Measurements from ENCODE around the gene LMOD2. TPM values are rescaled to one million over a fixed set of nuclear protein-coding genes. Genes with fewer than 3 reads are reported as not detected.

Gene LMOD2
- total RNA-seq, 1 experiment from 2014 or later = not detected

DNA sequence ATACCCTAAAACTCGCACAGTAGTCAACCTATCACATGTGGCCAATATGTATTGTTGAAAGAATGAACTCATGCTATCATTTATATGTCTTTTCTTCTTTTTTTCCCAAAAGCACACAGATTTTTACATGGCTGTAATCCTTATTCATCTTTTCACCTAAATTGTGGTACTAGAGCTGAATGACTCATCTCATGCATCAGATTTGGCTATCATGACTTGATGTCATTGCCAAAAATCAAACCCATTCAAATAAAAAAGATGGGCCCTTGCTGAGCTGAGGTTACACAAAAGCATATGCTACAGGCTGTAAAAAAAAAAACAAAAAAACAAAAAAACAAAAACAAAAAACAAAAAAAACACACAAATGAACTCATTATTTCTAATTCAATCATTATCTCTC lies 3.3 kb upstream of the LMOD2 start (continued):
- no peak for TF ChIP-seq POLR2AphosphoS5 (IDR thresholded peaks at IDR 0.05; ENCODE audit: low read depth, low read length)

DNA sequence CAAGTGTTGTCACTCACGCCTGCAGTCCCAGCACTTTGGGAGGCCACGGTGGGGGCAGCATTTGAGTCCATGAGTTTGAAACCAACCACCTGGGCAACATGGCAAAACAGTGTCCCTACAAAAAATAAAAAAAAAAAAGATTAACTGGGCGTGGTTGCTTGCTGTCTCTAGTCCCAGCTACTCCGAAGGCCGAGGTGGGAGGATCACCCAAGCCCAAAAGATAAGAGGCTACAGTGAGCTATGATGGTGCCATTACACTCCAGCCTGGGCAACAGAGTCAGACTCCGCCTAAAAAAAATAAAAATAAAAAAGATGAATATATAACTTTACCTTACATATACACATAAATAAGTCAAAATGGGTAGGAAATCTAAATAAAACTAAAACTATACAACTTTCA lies 2.5 kb upstream of the LMOD2 start:
- no peak overlapping the region for H2AFZ ChIP-seq (ENCODE audit: low read depth, low read length, poor library complexity, severe bottlenecking)
- no peaks in the 10 kb centered on the region for H3K36me3 ChIP-seq (ENCODE audit: control insufficient read depth in 1 of 2, insufficient read depth in 2 of 2, low read length in 2 of 2)
- CTCF ChIA-PET = interaction anchor here (1.2 kb wide), 1 partner anchor 48 kb away, joined by 4 read pairs; no protein-coding TSS in a partner anchor
- no TSS peak for BruUV-seq (replicated peaks)
- RAD21 ChIA-PET (ENCODE audit: low non-redundant PET in 1 of 2, low total read pairs in 2 of 2, uncharacterized antibody in 2 of 2, unreplicated experiment in 2 of 2) = no interaction called here
- no peak overlapping the region for H3K4me2 ChIP-seq (ENCODE audit: low read length)
- H3K9me3 ChIP-seq (ENCODE audit: control insufficient read depth in 1 of 2, insufficient read depth in 1 of 2, low read depth in 1 of 2, low read length in 2 of 2) = no peaks in the 10 kb centered on the region
- H4K20me1 ChIP-seq (ENCODE audit: insufficient read depth) = no peaks in the 10 kb centered on the region
- no peaks in the 10 kb centered on the region for H3K79me2 ChIP-seq (ENCODE audit: insufficient read depth, low read length)
- no peak overlapping the region for H3K9ac ChIP-seq (ENCODE audit: low read length)
- intact Hi-C loops (cut with micrococcal nuclease) = no loop called here
- TF ChIP-seq POLR2AphosphoS5 (IDR thresholded peaks at IDR 0.05; ENCODE audit: low read depth, low read length) (no peak), EGR1 (IDR thresholded peaks at IDR 0.05; ENCODE audit: low read depth) (no peak)
- no peaks in the 10 kb centered on the region for H3K27me3 ChIP-seq (ENCODE audit: insufficient read depth, low read length)
- no peaks in the 10 kb centered on the region; the same call in 1 of the 2 replicates for H3K9me2 ChIP-seq (ENCODE audit: insufficient read depth)
- no peaks in the 10 kb centered on the region for H3K4me1 ChIP-seq (ENCODE audit: control insufficient read depth in 1 of 2, insufficient read depth in 2 of 2, low read length in 2 of 2)
- ATAC-seq (no peak), DNase-seq (ENCODE audit: low read depth, low spot score) (no peak)
- no peak overlapping the region for H3K4me3 ChIP-seq (replicated peaks in 1 of 2; ENCODE audit: low read depth in 1 of 2, low read length in 2 of 2)
- POLR2A ChIA-PET = no interaction called here
- H3K27ac ChIP-seq (ENCODE audit: low read depth, low read length) = no peak overlapping the region

DNA sequence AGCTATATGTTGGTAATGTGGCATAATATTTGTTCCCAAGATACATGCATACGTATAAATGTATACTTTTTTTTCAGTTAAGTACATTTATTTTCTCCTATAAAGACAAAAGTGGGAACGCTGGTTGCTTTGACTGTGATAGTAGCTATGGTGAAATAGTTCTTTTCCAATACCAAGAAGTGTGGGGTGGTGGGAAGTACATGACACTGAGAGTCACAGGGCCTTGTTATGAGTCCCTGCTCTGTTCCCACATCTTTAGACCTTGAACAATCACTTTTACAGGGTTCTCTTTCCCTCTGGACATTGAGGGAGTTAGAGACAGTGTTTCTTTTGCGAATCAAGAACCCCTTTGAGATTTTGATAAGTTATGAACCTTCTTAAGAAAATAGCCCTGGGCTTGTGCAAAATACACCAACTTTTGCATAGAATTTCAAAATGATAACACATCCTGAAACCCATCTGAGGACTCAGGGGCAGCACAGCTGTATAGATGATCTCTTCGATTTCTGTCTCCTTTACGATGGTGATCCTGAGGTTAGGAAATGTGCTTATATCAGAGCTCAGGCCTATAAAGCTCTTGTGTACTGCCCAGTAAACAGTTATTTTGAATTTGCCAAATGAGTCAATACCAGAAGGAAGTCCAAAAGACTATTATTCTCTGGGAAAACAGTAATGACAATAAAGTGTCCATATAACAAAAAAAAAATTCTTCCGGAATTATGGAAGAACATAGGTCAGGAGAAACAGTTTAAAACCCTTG lies 1.1 kb downstream of the LMOD2 start:
- no peaks in the 10 kb centered on the region for H4K20me1 ChIP-seq (ENCODE audit: insufficient read depth)
- no peaks in the 10 kb centered on the region for H3K79me2 ChIP-seq (ENCODE audit: insufficient read depth, low read length)
- no peak for DNase-seq (ENCODE audit: low read depth, low spot score)
- no peak for ATAC-seq
- CTCF ChIA-PET = interaction anchor here (1.6 kb wide), 1 partner anchor 162 kb away, joined by 3 read pairs; no protein-coding TSS in a partner anchor
- H3K4me1 ChIP-seq (ENCODE audit: control insufficient read depth in 1 of 2, insufficient read depth in 2 of 2, low read length in 2 of 2) = no peaks in the 10 kb centered on the region
- RAD21 ChIA-PET (ENCODE audit: low non-redundant PET in 1 of 2, low total read pairs in 2 of 2, uncharacterized antibody in 2 of 2, unreplicated experiment in 2 of 2) = no interaction called here
- no peak overlapping the region for H3K4me2 ChIP-seq (ENCODE audit: low read length)
- no peak overlapping the region for H3K27ac ChIP-seq (ENCODE audit: low read depth, low read length)
- no peaks in the 10 kb centered on the region for H3K9me3 ChIP-seq (ENCODE audit: control insufficient read depth in 1 of 2, insufficient read depth in 1 of 2, low read depth in 1 of 2, low read length in 2 of 2)
- POLR2A ChIA-PET = no interaction called here
- no peak overlapping the region for H3K4me3 ChIP-seq (replicated peaks in 1 of 2; ENCODE audit: low read depth in 1 of 2, low read length in 2 of 2)
- no peak overlapping the region for H3K9ac ChIP-seq (ENCODE audit: low read length)
- H3K27me3 ChIP-seq (ENCODE audit: insufficient read depth, low read length) = no peaks in the 10 kb centered on the region
- no TSS peak for BruUV-seq (replicated peaks)
- H2AFZ ChIP-seq (ENCODE audit: low read depth, low read length, poor library complexity, severe bottlenecking) = no peak overlapping the region
- no peaks in the 10 kb centered on the region; the same call in 1 of the 2 replicates for H3K9me2 ChIP-seq (ENCODE audit: insufficient read depth)
- no peaks in the 10 kb centered on the region for H3K36me3 ChIP-seq (ENCODE audit: control insufficient read depth in 1 of 2, insufficient read depth in 2 of 2, low read length in 2 of 2)
- intact Hi-C loops (cut with micrococcal nuclease) = no loop called here
- TF ChIP-seq YY1 (IDR thresholded peaks at IDR 0.05; ENCODE audit: extremely low read depth, insufficient replicate concordance, low read depth, low read length) (no peak), EZH2 (IDR thresholded peaks at IDR 0.05) (no peak), SIN3A (IDR thresholded peaks at IDR 0.05; ENCODE audit: low read depth) (no peak), ZFX (IDR thresholded peaks at IDR 0.05) (no peak), CEBPB (IDR thresholded peaks at IDR 0.05; ENCODE audit: low read depth) (no peak), RAD21 (IDR thresholded peaks at IDR 0.05; ENCODE audit: low read depth) (no peak), TCF7L2 (IDR thresholded peaks at IDR 0.05; ENCODE audit: borderline replicate concordance, extremely low read depth, insufficient read depth, insufficient read length) (no peak), ZNF274 (IDR thresholded peaks at IDR 0.05; ENCODE audit: low read depth, low read length) (no peak)
- TF ChIP-seq, protein P1, sequence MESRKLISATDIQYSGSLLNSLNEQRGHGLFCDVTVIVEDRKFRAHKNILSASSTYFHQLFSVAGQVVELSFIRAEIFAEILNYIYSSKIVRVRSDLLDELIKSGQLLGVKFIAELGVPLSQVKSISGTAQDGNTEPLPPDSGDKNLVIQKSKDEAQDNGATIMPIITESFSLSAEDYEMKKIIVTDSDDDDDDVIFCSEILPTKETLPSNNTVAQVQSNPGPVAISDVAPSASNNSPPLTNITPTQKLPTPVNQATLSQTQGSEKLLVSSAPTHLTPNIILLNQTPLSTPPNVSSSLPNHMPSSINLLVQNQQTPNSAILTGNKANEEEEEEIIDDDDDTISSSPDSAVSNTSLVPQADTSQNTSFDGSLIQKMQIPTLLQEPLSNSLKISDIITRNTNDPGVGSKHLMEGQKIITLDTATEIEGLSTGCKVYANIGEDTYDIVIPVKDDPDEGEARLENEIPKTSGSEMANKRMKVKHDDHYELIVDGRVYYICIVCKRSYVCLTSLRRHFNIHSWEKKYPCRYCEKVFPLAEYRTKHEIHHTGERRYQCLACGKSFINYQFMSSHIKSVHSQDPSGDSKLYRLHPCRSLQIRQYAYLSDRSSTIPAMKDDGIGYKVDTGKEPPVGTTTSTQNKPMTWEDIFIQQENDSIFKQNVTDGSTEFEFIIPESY (IDR thresholded peaks at IDR 0.05; ENCODE audit: extremely low read depth, insufficient replicate concordance, low read length) = no peak
- TF ChIP-seq, protein P2, sequence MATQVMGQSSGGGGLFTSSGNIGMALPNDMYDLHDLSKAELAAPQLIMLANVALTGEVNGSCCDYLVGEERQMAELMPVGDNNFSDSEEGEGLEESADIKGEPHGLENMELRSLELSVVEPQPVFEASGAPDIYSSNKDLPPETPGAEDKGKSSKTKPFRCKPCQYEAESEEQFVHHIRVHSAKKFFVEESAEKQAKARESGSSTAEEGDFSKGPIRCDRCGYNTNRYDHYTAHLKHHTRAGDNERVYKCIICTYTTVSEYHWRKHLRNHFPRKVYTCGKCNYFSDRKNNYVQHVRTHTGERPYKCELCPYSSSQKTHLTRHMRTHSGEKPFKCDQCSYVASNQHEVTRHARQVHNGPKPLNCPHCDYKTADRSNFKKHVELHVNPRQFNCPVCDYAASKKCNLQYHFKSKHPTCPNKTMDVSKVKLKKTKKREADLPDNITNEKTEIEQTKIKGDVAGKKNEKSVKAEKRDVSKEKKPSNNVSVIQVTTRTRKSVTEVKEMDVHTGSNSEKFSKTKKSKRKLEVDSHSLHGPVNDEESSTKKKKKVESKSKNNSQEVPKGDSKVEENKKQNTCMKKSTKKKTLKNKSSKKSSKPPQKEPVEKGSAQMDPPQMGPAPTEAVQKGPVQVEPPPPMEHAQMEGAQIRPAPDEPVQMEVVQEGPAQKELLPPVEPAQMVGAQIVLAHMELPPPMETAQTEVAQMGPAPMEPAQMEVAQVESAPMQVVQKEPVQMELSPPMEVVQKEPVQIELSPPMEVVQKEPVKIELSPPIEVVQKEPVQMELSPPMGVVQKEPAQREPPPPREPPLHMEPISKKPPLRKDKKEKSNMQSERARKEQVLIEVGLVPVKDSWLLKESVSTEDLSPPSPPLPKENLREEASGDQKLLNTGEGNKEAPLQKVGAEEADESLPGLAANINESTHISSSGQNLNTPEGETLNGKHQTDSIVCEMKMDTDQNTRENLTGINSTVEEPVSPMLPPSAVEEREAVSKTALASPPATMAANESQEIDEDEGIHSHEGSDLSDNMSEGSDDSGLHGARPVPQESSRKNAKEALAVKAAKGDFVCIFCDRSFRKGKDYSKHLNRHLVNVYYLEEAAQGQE (IDR thresholded peaks at IDR 0.05; ENCODE audit: low read depth) = no peak

Measured in HCT116 (cell line).